ENCODE results near the gene RAB20.
"Not testable (repeated sequence)": the region's sequence is repeated elsewhere in the genome, so short reads cannot be mapped to it uniquely, and the experiment has no call there.

The RAB20 gene

GRCh38 chr13:110561344-110562035 is at the start of gene RAB20:
TSS of gene RAB20 (minus strand) at chr13:110561722. CDS start at chr13:110561519, 203 bp downstream.
- peak; percentile 46 for DNase-seq

GRCh38 chr13:110610955-110611595 is 49.6 kb upstream of the RAB20 start:
- DNase-seq, result no peak

GRCh38 chr13:110607675-110608224 is 46.2 kb upstream of the RAB20 start:
- DNase-seq, result no peak

GRCh38 chr13:110606281-110606680 is 44.8 kb upstream of the RAB20 start:
- not testable (repeated sequence) for DNase-seq

GRCh38 chr13:110605132-110605531 is 43.6 kb upstream of the RAB20 start:
- DNase-seq, result no peak

GRCh38 chr13:110600980-110601379 is 39.5 kb upstream of the RAB20 start:
- DNase-seq, result no peak

GRCh38 chr13:110600261-110600819 is 38.8 kb upstream of the RAB20 start:
- DNase-seq, result no peak

GRCh38 chr13:110597041-110597689 is 35.6 kb upstream of the RAB20 start:
- no peak for DNase-seq

- DNase-seq, result no peak
These were observed 32.1 kb upstream of the RAB20 start for GRCh38 chr13:110593430-110594130.

- no peak for DNase-seq
These were observed 31.1 kb upstream of the RAB20 start for GRCh38 chr13:110592665-110593064.

GRCh38 chr13:110590577-110590976 is 29.1 kb upstream of the RAB20 start:
- DNase-seq, result no peak

GRCh38 chr13:110589793-110590390 is 28.4 kb upstream of the RAB20 start:
- no peak for DNase-seq

GRCh38 chr13:110583178-110583865 is 21.8 kb upstream of the RAB20 start:
- no peak for DNase-seq

- DNase-seq, result no peak
These were observed 21.0 kb upstream of the RAB20 start for GRCh38 chr13:110582421-110582954.

- no peak for DNase-seq
These were observed 20.1 kb upstream of the RAB20 start for GRCh38 chr13:110581506-110582185.

- no peak for DNase-seq
These were observed 19.3 kb upstream of the RAB20 start for GRCh38 chr13:110580800-110581199.

GRCh38 chr13:110578363-110578762 is 16.8 kb upstream of the RAB20 start:
- no peak for DNase-seq

GRCh38 chr13:110576736-110577476 is 15.4 kb upstream of the RAB20 start:
- DNase-seq, result no peak

- DNase-seq, result no peak
These were observed 14.5 kb upstream of the RAB20 start for GRCh38 chr13:110576070-110576394.

All from activated CD4-positive, alpha-beta T cell treated with anti-CD3 and anti-CD28 coated beads, Interleukin-2, amount 50 U/mL, for 1 hour (primary cell).